Neural cell (in vitro differentiated cells): ENCODE data around the gene ADCY2. TPM values are rescaled to one million over a fixed set of nuclear protein-coding genes. Genes with fewer than 3 reads are reported as not detected.

Experiments used
- H2AFZ ChIP-seq: fragments of 200-600, 300-800 bp; sonication (generic), shearing (Covaris generic); 2 replicates; pipeline ENCODE4 v1.6.0; 2014; ENCODE audit warnings: low read depth, mild to moderate bottlenecking, antibody characterized with exemption, low read length, moderate library complexity
- H3F3A ChIP-seq: fragments of 200-600 bp; shearing (Covaris generic); 2 replicates; pipeline ENCODE4 v1.6.1; 2016; ENCODE audit warnings: mild to moderate bottlenecking, moderate library complexity, mixed read lengths, antibody characterized with exemption, low read length; ENCODE audit not compliant: insufficient read depth, poor library complexity, severe bottlenecking
- H3K27ac ChIP-seq: fragments of 200-600, 300-800 bp; sonication (generic), shearing (Covaris generic); 2 replicates; pipeline ENCODE4 v1.5.1; 2014; ENCODE audit warnings: mild to moderate bottlenecking, low read length, moderate library complexity
- H3K27me3 ChIP-seq: fragments of 300-800, 200-600 bp; sonication (generic), shearing (Covaris generic); 2 replicates; pipeline ENCODE4 v1.6.0; 2014; ENCODE audit warnings: mild to moderate bottlenecking, low read depth, low read length, moderate library complexity; ENCODE audit not compliant: insufficient read depth
- H3K36me3 ChIP-seq: fragments of 300-800, 200-600 bp; sonication (generic), shearing (Covaris generic); 2 replicates; pipeline ENCODE4 v1.5.1; 2014; ENCODE audit warnings: mild to moderate bottlenecking, antibody characterized with exemption, low read length, moderate library complexity; ENCODE audit not compliant: insufficient read depth
- H3K4me2 ChIP-seq: fragments of 300-800, 200-600 bp; sonication (generic), shearing (Covaris generic); 2 replicates; pipeline ENCODE4 v1.6.0; 2014; ENCODE audit warnings: mild to moderate bottlenecking, low read length
- H3K4me3 ChIP-seq: fragments of 300-800, 200-600 bp; sonication (generic), shearing (Covaris generic); 2 replicates; pipeline ENCODE4 v1.5.1; 2014; ENCODE audit warnings: mild to moderate bottlenecking, low read length, moderate library complexity
- H3K79me2 ChIP-seq: fragments of 200-600 bp; shearing (Covaris generic); replicated peaks from 2 replicates; pipeline ENCODE4 v1.6.0; 2014; ENCODE audit warnings: mild to moderate bottlenecking, low read length, moderate library complexity; ENCODE audit not compliant: insufficient read depth
- H3K9ac ChIP-seq: fragments of 300-800, 200-600 bp; sonication (generic), shearing (Covaris generic); 2 replicates; pipeline ENCODE4 v1.6.1; 2016; ENCODE audit warnings: mild to moderate bottlenecking, low read length, mixed read lengths
- H3K9me2 ChIP-seq: fragments of 200-600 bp; shearing (Covaris generic); 2 replicates; pipeline ENCODE4 v1.6.1; 2016; ENCODE audit warnings: mild to moderate bottlenecking, low read length, mixed read lengths; ENCODE audit not compliant: insufficient read depth
- H3K9me3 ChIP-seq: fragments of 200-600, 300-800 bp; sonication (generic), shearing (Covaris generic); 2 replicates; pipeline ENCODE4 v1.6.1; 2016; ENCODE audit warnings: mild to moderate bottlenecking, mixed run types, low read length, moderate library complexity, mixed read lengths
- H4K20me1 ChIP-seq: fragments of 200-600 bp; shearing (Covaris generic); 2 replicates; pipeline ENCODE4 v1.6.1; 2016; ENCODE audit warnings: mild to moderate bottlenecking, mixed run types; ENCODE audit not compliant: insufficient read depth
- EP300 ChIP-seq: fragments of 450-650 bp; conservative IDR thresholded peaks from 2 replicates; pipeline ENCODE4 v1.6.1; 2014; ENCODE audit warnings: antibody characterized with exemption, mild to moderate bottlenecking, moderate library complexity; ENCODE audit not compliant: poor library complexity, severe bottlenecking
- EZH2 ChIP-seq: fragments of 200-600, 300-800 bp; shearing (Covaris generic), sonication (generic); IDR thresholded peaks from 2 replicates; pipeline ENCODE4 v1.6.1; 2014; ENCODE audit warnings: antibody characterized with exemption, low read length, borderline replicate concordance, mild to moderate bottlenecking; ENCODE audit not compliant: insufficient read depth, poor library complexity, severe bottlenecking
- MXI1 ChIP-seq: fragments of 450-650 bp; conservative IDR thresholded peaks from 2 replicates; pipeline ENCODE4 v1.6.1; 2014; ENCODE audit warnings: antibody characterized with exemption, mild to moderate bottlenecking; ENCODE audit not compliant: poor library complexity, severe bottlenecking
- POLR2AphosphoS5 ChIP-seq: IDR thresholded peaks from 2 replicates; pipeline ENCODE4 v1.6.1; 2012
- RAD21 ChIP-seq: fragments of 450-650 bp; conservative IDR thresholded peaks from 2 replicates; pipeline ENCODE4 v1.6.1; 2014; ENCODE audit warnings: antibody characterized with exemption, mild to moderate bottlenecking, moderate library complexity
- SMC3 ChIP-seq: fragments of 450-650 bp; conservative IDR thresholded peaks from 2 replicates; pipeline ENCODE4 v1.6.1; 2014; ENCODE audit warnings: antibody characterized with exemption, mild to moderate bottlenecking, moderate library complexity; ENCODE audit not compliant: poor library complexity
- TAF1 ChIP-seq: IDR thresholded peaks from 2 replicates; pipeline ENCODE4 v1.6.1; 2012; ENCODE audit warnings: low read depth
- polyA plus RNA-seq: library from polyadenylated mRNA; depleted of rRNA; stranded (reverse); fragments of >200 nt; gene quantifications from 2 replicates; pipeline ENCODE4 v1.2.3, GENCODE V29; 2014
- TF ChIP-seq, protein P1 (sequence below): IDR thresholded peaks from 2 replicates; pipeline ENCODE4 v1.6.1; 2012; ENCODE audit warnings: borderline replicate concordance
- TF ChIP-seq, protein P2 (sequence below): fragments of 450-650 bp; IDR thresholded peaks from 2 replicates; pipeline ENCODE4 v1.5.1; 2014; ENCODE audit warnings: antibody characterized with exemption, mild to moderate bottlenecking, moderate library complexity; ENCODE audit not compliant: poor library complexity, severe bottlenecking

Gene ADCY2
- polyA plus RNA-seq, 1 donor from 2014 or later = 1.9 TPM

DNA sequence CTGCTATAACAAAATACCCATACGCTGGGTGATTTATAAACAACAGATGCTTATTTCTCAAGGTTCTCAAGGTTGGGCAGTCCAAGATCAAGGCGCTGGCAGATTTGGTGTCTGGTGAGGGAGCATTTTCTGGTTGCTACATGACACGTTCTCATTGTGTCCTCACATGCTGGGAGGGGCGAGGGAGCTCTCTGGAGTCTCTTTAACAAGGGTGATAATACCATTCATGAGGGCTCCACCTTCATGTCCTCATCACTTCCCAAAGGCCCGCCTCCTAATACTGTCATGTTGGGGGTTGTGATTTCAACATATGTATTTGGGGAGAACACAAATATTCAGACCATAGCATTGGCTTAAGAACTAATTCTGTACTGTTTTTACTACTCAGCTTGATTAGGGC is 450.4 kb downstream of the ADCY2 start:
- no peak overlapping the region for H3K4me3 ChIP-seq
- no peak overlapping the region for H3K27ac ChIP-seq
- no peaks in the 10 kb centered on the region for H3K9me2 ChIP-seq
- no peaks in the 10 kb centered on the region for H4K20me1 ChIP-seq
- no peaks in the 10 kb centered on the region for H3F3A ChIP-seq
- H3K4me2 ChIP-seq = no peak overlapping the region
- no peaks in the 10 kb centered on the region for H3K79me2 ChIP-seq
- no peaks in the 10 kb centered on the region for H3K36me3 ChIP-seq
- no peak overlapping the region for H3K9ac ChIP-seq
- H2AFZ ChIP-seq = no peak overlapping the region
- H3K27me3 ChIP-seq = peaks cover 15% of the 10 kb centered on the region
- no peaks in the 10 kb centered on the region for H3K9me3 ChIP-seq
- TF ChIP-seq, protein P1, sequence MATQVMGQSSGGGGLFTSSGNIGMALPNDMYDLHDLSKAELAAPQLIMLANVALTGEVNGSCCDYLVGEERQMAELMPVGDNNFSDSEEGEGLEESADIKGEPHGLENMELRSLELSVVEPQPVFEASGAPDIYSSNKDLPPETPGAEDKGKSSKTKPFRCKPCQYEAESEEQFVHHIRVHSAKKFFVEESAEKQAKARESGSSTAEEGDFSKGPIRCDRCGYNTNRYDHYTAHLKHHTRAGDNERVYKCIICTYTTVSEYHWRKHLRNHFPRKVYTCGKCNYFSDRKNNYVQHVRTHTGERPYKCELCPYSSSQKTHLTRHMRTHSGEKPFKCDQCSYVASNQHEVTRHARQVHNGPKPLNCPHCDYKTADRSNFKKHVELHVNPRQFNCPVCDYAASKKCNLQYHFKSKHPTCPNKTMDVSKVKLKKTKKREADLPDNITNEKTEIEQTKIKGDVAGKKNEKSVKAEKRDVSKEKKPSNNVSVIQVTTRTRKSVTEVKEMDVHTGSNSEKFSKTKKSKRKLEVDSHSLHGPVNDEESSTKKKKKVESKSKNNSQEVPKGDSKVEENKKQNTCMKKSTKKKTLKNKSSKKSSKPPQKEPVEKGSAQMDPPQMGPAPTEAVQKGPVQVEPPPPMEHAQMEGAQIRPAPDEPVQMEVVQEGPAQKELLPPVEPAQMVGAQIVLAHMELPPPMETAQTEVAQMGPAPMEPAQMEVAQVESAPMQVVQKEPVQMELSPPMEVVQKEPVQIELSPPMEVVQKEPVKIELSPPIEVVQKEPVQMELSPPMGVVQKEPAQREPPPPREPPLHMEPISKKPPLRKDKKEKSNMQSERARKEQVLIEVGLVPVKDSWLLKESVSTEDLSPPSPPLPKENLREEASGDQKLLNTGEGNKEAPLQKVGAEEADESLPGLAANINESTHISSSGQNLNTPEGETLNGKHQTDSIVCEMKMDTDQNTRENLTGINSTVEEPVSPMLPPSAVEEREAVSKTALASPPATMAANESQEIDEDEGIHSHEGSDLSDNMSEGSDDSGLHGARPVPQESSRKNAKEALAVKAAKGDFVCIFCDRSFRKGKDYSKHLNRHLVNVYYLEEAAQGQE = no peak
- no peak for TF ChIP-seq RAD21
- no peak for TF ChIP-seq TAF1
- TF ChIP-seq EP300 = no peak
- no peak for TF ChIP-seq MXI1
- TF ChIP-seq, protein P2, sequence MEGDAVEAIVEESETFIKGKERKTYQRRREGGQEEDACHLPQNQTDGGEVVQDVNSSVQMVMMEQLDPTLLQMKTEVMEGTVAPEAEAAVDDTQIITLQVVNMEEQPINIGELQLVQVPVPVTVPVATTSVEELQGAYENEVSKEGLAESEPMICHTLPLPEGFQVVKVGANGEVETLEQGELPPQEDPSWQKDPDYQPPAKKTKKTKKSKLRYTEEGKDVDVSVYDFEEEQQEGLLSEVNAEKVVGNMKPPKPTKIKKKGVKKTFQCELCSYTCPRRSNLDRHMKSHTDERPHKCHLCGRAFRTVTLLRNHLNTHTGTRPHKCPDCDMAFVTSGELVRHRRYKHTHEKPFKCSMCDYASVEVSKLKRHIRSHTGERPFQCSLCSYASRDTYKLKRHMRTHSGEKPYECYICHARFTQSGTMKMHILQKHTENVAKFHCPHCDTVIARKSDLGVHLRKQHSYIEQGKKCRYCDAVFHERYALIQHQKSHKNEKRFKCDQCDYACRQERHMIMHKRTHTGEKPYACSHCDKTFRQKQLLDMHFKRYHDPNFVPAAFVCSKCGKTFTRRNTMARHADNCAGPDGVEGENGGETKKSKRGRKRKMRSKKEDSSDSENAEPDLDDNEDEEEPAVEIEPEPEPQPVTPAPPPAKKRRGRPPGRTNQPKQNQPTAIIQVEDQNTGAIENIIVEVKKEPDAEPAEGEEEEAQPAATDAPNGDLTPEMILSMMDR = no peak
- no peak for TF ChIP-seq SMC3
- TF ChIP-seq POLR2AphosphoS5 = no peak
- no peak for TF ChIP-seq EZH2

DNA sequence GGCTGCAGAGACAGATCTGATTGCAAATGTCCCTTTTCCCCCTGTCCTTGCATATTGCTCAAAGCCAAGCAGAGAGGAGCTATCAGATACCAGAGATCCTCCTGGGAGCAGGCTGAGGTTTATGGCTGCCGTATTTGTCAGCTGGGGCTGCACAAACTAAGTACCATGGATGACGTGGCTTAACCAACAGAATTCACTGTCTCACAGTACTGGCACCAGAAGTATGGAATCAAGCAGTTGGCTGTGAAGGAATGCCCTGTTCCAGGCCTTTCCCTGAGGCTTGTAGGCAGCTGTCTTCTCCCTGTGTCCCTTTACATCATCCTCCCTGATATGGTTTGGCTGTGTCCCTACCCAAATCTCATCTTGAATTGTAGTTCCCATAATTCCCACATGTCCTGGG is 452.4 kb downstream of the ADCY2 start:
- no peaks in the 10 kb centered on the region for H4K20me1 ChIP-seq
- H3K4me3 ChIP-seq = no peak overlapping the region
- no peak overlapping the region for H3K4me2 ChIP-seq
- no peaks in the 10 kb centered on the region for H3K9me3 ChIP-seq
- no peak overlapping the region for H3K27ac ChIP-seq
- H2AFZ ChIP-seq = no peak overlapping the region
- TF ChIP-seq POLR2AphosphoS5 = no peak
- TF ChIP-seq, protein P1 = no peak
- no peak for TF ChIP-seq RAD21
- no peak for TF ChIP-seq SMC3
- TF ChIP-seq TAF1 = no peak
- TF ChIP-seq EZH2 = no peak
- TF ChIP-seq, protein P2 = no peak
- TF ChIP-seq EP300 = no peak
- TF ChIP-seq MXI1 = no peak
- H3K27me3 ChIP-seq = peaks cover 15% of the 10 kb centered on the region
- H3K79me2 ChIP-seq = no peaks in the 10 kb centered on the region
- H3K9ac ChIP-seq = no peak overlapping the region
- H3K9me2 ChIP-seq = no peaks in the 10 kb centered on the region
- H3K36me3 ChIP-seq = no peaks in the 10 kb centered on the region
- no peaks in the 10 kb centered on the region for H3F3A ChIP-seq
